Pancreas (tissue), 10 donors: ENCODE data around the gene CILP2. TPM values are rescaled to one million over a fixed set of nuclear protein-coding genes. Genes with fewer than 3 reads are reported as not detected.

Experiments
- ATAC-seq, 4 donors: fragments of 200-7000 bp; cut with Tn5 transposase; one replicate each; pipeline versions ENCODE4 v1.8.0 to v1.9.1; 2020; ENCODE audit warnings: mild to moderate bottlenecking in 4 of 4, moderate library complexity in 4 of 4
- DNase-seq, 6 donors: peaks; one replicate each; pipeline ENCODE4 v3.0.0-alpha.2; 2020
- FAIRE-seq: peaks from 2 replicates; lab custom pipeline; 2012; peaks lifted over from hg19 to GRCh38; lab: Jason Lieb, UNC
- H3K27ac ChIP-seq, 4 donors: fragments of 200-600 bp; sonication (generic); 1 replicate in 3 of 4; 2 replicates in 1 of 4; pipeline versions ENCODE4 v1.5.0 to v1.8.0; 2020
- H3K27me3 ChIP-seq, 4 donors: fragments of 200-600 bp; one replicate each; pipeline ENCODE4 v1.8.0; 2021
- H3K36me3 ChIP-seq, 3 donors: fragments of 200-600 bp; sonication (generic) in 1 of 3; one replicate each; pipeline versions ENCODE4 v1.5.0 to v1.8.0; 2020 to 2021
- H3K4me1 ChIP-seq, 3 donors: fragments of 200-600 bp; one replicate each; pipeline ENCODE4 v1.8.0; 2021
- H3K4me3 ChIP-seq, 4 donors: fragments of 200-600 bp; sonication (generic) in 2 of 4; one replicate each; pipeline versions ENCODE4 v1.5.0 to v1.8.0; 2020 to 2021
- H3K9me3 ChIP-seq, 4 donors: fragments of 200-600 bp; one replicate each; pipeline ENCODE4 v1.8.0; 2021
- WGBS, 2 donors: extraction: QIAGEN DNeasy Blood & Tissue Kit; methylation state at CpG; one replicate each; pipeline ENCODE4 v1.1.7; 2013; 5-methylcytosine and 5-hydroxymethylcytosine counted together
- intact Hi-C, 3 donors: fragments of 100-400 bp; cut with DNase I; formaldehyde crosslinking; loops; one replicate each; pipeline versions ENCODE4 v1.11.1 to v1.14.2; 2022
- polyA plus RNA-seq, 2 donors: library from polyadenylated mRNA; stranded (reverse); fragments of 200-250 nt; gene quantifications; one replicate each; pipeline ENCODE4 v1.2.3, GENCODE V29; 2013
- total RNA-seq, 6 donors: library from RNA; stranded (reverse); fragmentation: NEBNext Ultra II Directional in 4 of 6; extraction: Animal tissue kit (Norgen Biotek cat#: 25700) in 4 of 6; gene quantifications; one replicate each; pipeline versions ENCODE4 v1.2.1 to v1.2.4, GENCODE V29; 2021 to 2023
- TF ChIP-seq, protein P1 (sequence below), 4 donors: fragments of 200-600 bp; sonication (generic) in 3 of 4; IDR thresholded peaks; one replicate each; pipeline versions ENCODE4 v1.5.0 to v1.8.0; 2021; ENCODE audit warnings: antibody characterized with exemption in 4 of 4
- donor health status: healthy with polysubstance abuse.
- donor health status: DM: no; HTN: no; CAD: no; lungs with moderate emphysema.
- donor health status: DM: no; HTN: no; CAD: no.
- donor health status: control.
- donor health status: control.
- donor health status: Bipolar disorder and iron deficiency.
- donor health status: DM: yes; HTN: yes; CAD: no.
- donor health status: DM: no; HTN: no; CAD: no.
- donor health status: DM: no; HTN: no; CAD: no.
- donor health status: DM: yes; HTN: yes; CAD: no.

The CILP2 gene
- total and polyA plus RNA-seq, 8 donors: 0.12 to 1.4 TPM; not detected in 6

- Histone ChIP-seq H3K9me3 (no peaks in the 10 kb centered on the region), H3K4me1 (no peaks in the 10 kb centered on the region), H3K36me3 (peaks cover 4 to 59% (median 7%) of the 10 kb centered on the region in 3 donors), H3K4me3 (no peak overlapping the region), H3K27me3 (no peaks in the 10 kb centered on the region), H3K27ac (no peak overlapping the region)
- ATAC-seq (no peak), FAIRE-seq (no peak), DNase-seq (no peak)
- 96 to 97% methylated on average over 26 of the region's 26 CpGs for WGBS, 2 donors
- TF ChIP-seq, protein P1, sequence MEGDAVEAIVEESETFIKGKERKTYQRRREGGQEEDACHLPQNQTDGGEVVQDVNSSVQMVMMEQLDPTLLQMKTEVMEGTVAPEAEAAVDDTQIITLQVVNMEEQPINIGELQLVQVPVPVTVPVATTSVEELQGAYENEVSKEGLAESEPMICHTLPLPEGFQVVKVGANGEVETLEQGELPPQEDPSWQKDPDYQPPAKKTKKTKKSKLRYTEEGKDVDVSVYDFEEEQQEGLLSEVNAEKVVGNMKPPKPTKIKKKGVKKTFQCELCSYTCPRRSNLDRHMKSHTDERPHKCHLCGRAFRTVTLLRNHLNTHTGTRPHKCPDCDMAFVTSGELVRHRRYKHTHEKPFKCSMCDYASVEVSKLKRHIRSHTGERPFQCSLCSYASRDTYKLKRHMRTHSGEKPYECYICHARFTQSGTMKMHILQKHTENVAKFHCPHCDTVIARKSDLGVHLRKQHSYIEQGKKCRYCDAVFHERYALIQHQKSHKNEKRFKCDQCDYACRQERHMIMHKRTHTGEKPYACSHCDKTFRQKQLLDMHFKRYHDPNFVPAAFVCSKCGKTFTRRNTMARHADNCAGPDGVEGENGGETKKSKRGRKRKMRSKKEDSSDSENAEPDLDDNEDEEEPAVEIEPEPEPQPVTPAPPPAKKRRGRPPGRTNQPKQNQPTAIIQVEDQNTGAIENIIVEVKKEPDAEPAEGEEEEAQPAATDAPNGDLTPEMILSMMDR (IDR thresholded peaks at IDR 0.05): no peak
- intact Hi-C loops: no loop called here
These were observed 36.3 kb upstream of the CILP2 start for GRCh38 chr19:19501798-19502197.

DNA sequence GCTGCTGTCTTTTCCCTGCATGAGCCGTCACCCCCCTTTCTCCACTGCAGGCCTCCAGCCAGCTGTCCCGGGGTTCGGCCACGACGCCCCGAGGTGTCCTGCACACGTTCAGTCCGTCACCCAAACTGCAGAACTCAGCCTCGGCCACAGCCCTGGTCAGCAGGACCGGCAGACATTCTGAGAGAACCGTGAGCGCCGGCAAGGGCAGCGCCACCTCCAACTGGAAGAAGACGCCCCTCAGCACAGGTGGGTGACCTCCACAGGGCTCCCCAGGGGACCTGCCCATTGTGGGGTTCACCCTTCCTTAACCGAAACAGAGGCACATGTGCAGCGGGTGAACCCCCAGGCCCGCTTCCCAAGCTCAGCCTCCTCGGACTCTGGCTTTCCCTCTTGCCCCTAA, 35.8 kb upstream of the CILP2 start:
- Histone ChIP-seq H3K27me3 (no peaks in the 10 kb centered on the region), H3K36me3 (peaks cover 0 to 57% (median 7%) of the 10 kb centered on the region in 3 donors), H3K4me1 (no peaks in the 10 kb centered on the region), H3K4me3 (no peak overlapping the region), H3K27ac (no peak overlapping the region), H3K9me3 (no peaks in the 10 kb centered on the region)
- WGBS, 2 donors: 95 to 96% methylated on average over 19 of the region's 19 CpGs
- ATAC-seq: no peak
- DNase-seq: no peak
- FAIRE-seq: no peak
- TF ChIP-seq, protein P1 (IDR thresholded peaks at IDR 0.05): no peak
- intact Hi-C loops: no loop called here

GRCh38 chr19:19502808-19503602, 35.1 kb upstream of the CILP2 start:
- intact Hi-C loops: no loop called here
- Histone ChIP-seq H3K27me3 (no peaks in the 10 kb centered on the region), H3K4me3 (no peak overlapping the region), H3K27ac (no peak overlapping the region), H3K36me3 (peaks cover 0 to 57% (median 7%) of the 10 kb centered on the region in 3 donors), H3K4me1 (no peaks in the 10 kb centered on the region), H3K9me3 (no peaks in the 10 kb centered on the region)
- ATAC-seq (no peak), DNase-seq (no peak), FAIRE-seq (no peak)
- TF ChIP-seq, protein P1 (IDR thresholded peaks at IDR 0.05): no peak
- 89 to 91% methylated on average over 18 of the region's 18 CpGs for WGBS, 2 donors

- WGBS, 2 donors: 89 to 91% methylated on average over 23 of the region's 23 CpGs
These were observed 33.1 kb upstream of the CILP2 start for GRCh38 chr19:19504754-19505668.

More at GRCh38 chr19:19504754-19505668, 33.1 kb upstream of the CILP2 start:
- TF ChIP-seq, protein P1 (IDR thresholded peaks at IDR 0.05): no peak
- Histone ChIP-seq H3K9me3 (no peaks in the 10 kb centered on the region), H3K27me3 (no peaks in the 10 kb centered on the region), H3K4me3 (no peak overlapping the region), H3K36me3 (peaks cover 0 to 47% (median 0%) of the 10 kb centered on the region in 3 donors), H3K4me1 (no peaks in the 10 kb centered on the region), H3K27ac (no peak overlapping the region)
- ATAC-seq (no peak), FAIRE-seq (no peak), DNase-seq (no peak)
- intact Hi-C loops: no loop called here
